Skeletal muscle satellite cell (primary cell): ENCODE measurements around the gene CEP83.

ENCODE experiments used
- H3K27me3 ChIP-seq: 2 replicates; pipeline ENCODE4 v1.7.0; 2013; ENCODE audit warnings: low read length; ENCODE audit not compliant: control insufficient read depth, insufficient read depth
- H3K36me3 ChIP-seq: 2 replicates; pipeline ENCODE4 v1.7.0; 2013; ENCODE audit warnings: mild to moderate bottlenecking, control low read depth, low read length; ENCODE audit not compliant: insufficient read depth
- H3K4me1 ChIP-seq: 2 replicates; pipeline ENCODE4 v1.7.0; 2013; ENCODE audit warnings: low read length; ENCODE audit not compliant: control insufficient read depth, insufficient read depth
- H3K4me2 ChIP-seq: 2 replicates; pipeline ENCODE4 v1.7.0; 2013; ENCODE audit warnings: mild to moderate bottlenecking, low read length
- H3K4me3 ChIP-seq: 2 replicates; pipeline ENCODE4 v1.7.0; 2013; ENCODE audit warnings: low read length
- H3K9ac ChIP-seq: 2 replicates; pipeline ENCODE4 v1.7.0; 2013; ENCODE audit warnings: mild to moderate bottlenecking, low read depth, low read length, moderate library complexity
- H3K9me3 ChIP-seq: replicated peaks from 2 replicates; pipeline ENCODE4 v1.7.0; 2013; ENCODE audit warnings: mild to moderate bottlenecking, control low read depth, low read length

CEP83 gene

GRCh38 chr12:94372461-94372860 lies 87.2 kb downstream of the CEP83 start:
- H3K4me1 ChIP-seq: no peaks in the 10 kb centered on the region
- no peak overlapping the region for H3K9ac ChIP-seq
- no peaks in the 10 kb centered on the region for H3K27me3 ChIP-seq
- H3K36me3 ChIP-seq: no peaks in the 10 kb centered on the region
- H3K4me2 ChIP-seq: no peak overlapping the region
- H3K9me3 ChIP-seq: no peaks in the 10 kb centered on the region
- no peak overlapping the region for H3K4me3 ChIP-seq

- Histone ChIP-seq H3K9ac (no peak overlapping the region), H3K36me3 (peaks cover 3% of the 10 kb centered on the region), H3K27me3 (no peaks in the 10 kb centered on the region), H3K4me1 (no peaks in the 10 kb centered on the region), H3K4me3 (no peak overlapping the region), H3K9me3 (peaks cover 7% of the 10 kb centered on the region), H3K4me2 (no peak overlapping the region)
Observed at GRCh38 chr12:94362653-94363052, 97.0 kb downstream of the CEP83 start.

- H3K4me1 ChIP-seq: no peaks in the 10 kb centered on the region
- H3K9ac ChIP-seq: no peak overlapping the region
- H3K9me3 ChIP-seq: peaks cover 7% of the 10 kb centered on the region
- H3K4me2 ChIP-seq: no peak overlapping the region
- H3K36me3 ChIP-seq: peaks cover 3% of the 10 kb centered on the region
- no peak overlapping the region for H3K4me3 ChIP-seq
- H3K27me3 ChIP-seq: no peaks in the 10 kb centered on the region
Observed at GRCh38 chr12:94359761-94360160, 99.9 kb downstream of the CEP83 start.

- Histone ChIP-seq H3K27me3 (no peaks in the 10 kb centered on the region), H3K9me3 (peaks cover 13% of the 10 kb centered on the region), H3K4me2 (no peak overlapping the region), H3K4me3 (no peak overlapping the region), H3K36me3 (peaks cover 3% of the 10 kb centered on the region), H3K9ac (no peak overlapping the region), H3K4me1 (no peaks in the 10 kb centered on the region)
Observed at GRCh38 chr12:94353130-94353529, 106.5 kb downstream of the CEP83 start.

GRCh38 chr12:94340573-94340972 lies 119.1 kb downstream of the CEP83 start:
- Histone ChIP-seq H3K27me3 (no peaks in the 10 kb centered on the region), H3K4me1 (no peaks in the 10 kb centered on the region), H3K9ac (no peak overlapping the region), H3K36me3 (no peaks in the 10 kb centered on the region), H3K4me2 (no peak overlapping the region), H3K4me3 (no peak overlapping the region), H3K9me3 (no peaks in the 10 kb centered on the region)

- Histone ChIP-seq H3K9me3 (no peaks in the 10 kb centered on the region), H3K4me3 (no peak overlapping the region), H3K36me3 (no peaks in the 10 kb centered on the region), H3K9ac (no peak overlapping the region), H3K4me2 (no peak overlapping the region), H3K27me3 (no peaks in the 10 kb centered on the region), H3K4me1 (no peaks in the 10 kb centered on the region)
Observed at GRCh38 chr12:94338006-94338794, 121.5 kb downstream of the CEP83 start.

- no peak overlapping the region for H3K4me2 ChIP-seq
- H3K27me3 ChIP-seq: no peaks in the 10 kb centered on the region
- no peak overlapping the region for H3K4me3 ChIP-seq
- H3K9ac ChIP-seq: no peak overlapping the region
- no peaks in the 10 kb centered on the region for H3K9me3 ChIP-seq
- no peaks in the 10 kb centered on the region for H3K36me3 ChIP-seq
- H3K4me1 ChIP-seq: no peaks in the 10 kb centered on the region
Observed at GRCh38 chr12:94336211-94336925, 123.3 kb downstream of the CEP83 start.

GRCh38 chr12:94333396-94333795 lies 126.3 kb downstream of the CEP83 start:
- Histone ChIP-seq H3K4me2 (no peak overlapping the region), H3K27me3 (no peaks in the 10 kb centered on the region), H3K9ac (no peak overlapping the region), H3K36me3 (no peaks in the 10 kb centered on the region), H3K4me3 (no peak overlapping the region), H3K9me3 (no peaks in the 10 kb centered on the region), H3K4me1 (no peaks in the 10 kb centered on the region)

GRCh38 chr12:94329366-94329765 lies 130.3 kb downstream of the CEP83 start:
- Histone ChIP-seq H3K4me1 (peaks cover 10% of the 10 kb centered on the region), H3K4me2 (no peak overlapping the region), H3K4me3 (no peak overlapping the region), H3K9ac (no peak overlapping the region), H3K9me3 (no peaks in the 10 kb centered on the region), H3K36me3 (no peaks in the 10 kb centered on the region), H3K27me3 (no peaks in the 10 kb centered on the region)

- no peaks in the 10 kb centered on the region for H3K9me3 ChIP-seq
- H3K4me1 ChIP-seq: peaks cover 10% of the 10 kb centered on the region
- H3K4me3 ChIP-seq: no peak overlapping the region
- no peak overlapping the region for H3K9ac ChIP-seq
- peaks cover 4% of the 10 kb centered on the region for H3K36me3 ChIP-seq
- no peaks in the 10 kb centered on the region for H3K27me3 ChIP-seq
- H3K4me2 ChIP-seq: no peak overlapping the region
Observed at GRCh38 chr12:94327809-94328208, 131.9 kb downstream of the CEP83 start.

- H3K4me1 ChIP-seq: peaks cover 10% of the 10 kb centered on the region
- peaks cover 8% of the 10 kb centered on the region for H3K36me3 ChIP-seq
- H3K9ac ChIP-seq: no peak overlapping the region
- no peak overlapping the region for H3K4me2 ChIP-seq
- no peaks in the 10 kb centered on the region for H3K27me3 ChIP-seq
- H3K9me3 ChIP-seq: no peaks in the 10 kb centered on the region
- no peak overlapping the region for H3K4me3 ChIP-seq
Observed at GRCh38 chr12:94326727-94327126, 132.9 kb downstream of the CEP83 start.

- peaks cover 10% of the 10 kb centered on the region for H3K4me1 ChIP-seq
- H3K4me2 ChIP-seq: no peak overlapping the region
- H3K4me3 ChIP-seq: no peak overlapping the region
- no peaks in the 10 kb centered on the region for H3K9me3 ChIP-seq
- peaks cover 13% of the 10 kb centered on the region for H3K36me3 ChIP-seq
- H3K9ac ChIP-seq: no peak overlapping the region
- H3K27me3 ChIP-seq: no peaks in the 10 kb centered on the region
Observed at GRCh38 chr12:94326234-94326633, 133.4 kb downstream of the CEP83 start.
